Trophoblast cell (in vitro differentiated cells and primary cell): ENCODE measurements around the gene GAB4.

Experiments used
- DNase-seq, 2 donors: peaks; one replicate each; pipeline ENCODE4 v3.0.0-alpha.2; 2016
- H2AFZ ChIP-seq: 2 replicates; pipeline ENCODE4 v1.6.1; 2013; ENCODE audit warnings: low read length, moderate library complexity, mild to moderate bottlenecking; ENCODE audit not compliant: insufficient read depth, poor library complexity
- H2AK5ac ChIP-seq: 2 replicates; pipeline ENCODE4 v1.6.1; 2013; ENCODE audit warnings: mild to moderate bottlenecking, low read length
- H2BK120ac ChIP-seq: 2 replicates; pipeline ENCODE4 v1.6.1; 2013; ENCODE audit warnings: low read length, mild to moderate bottlenecking, moderate library complexity; ENCODE audit not compliant: insufficient read depth, poor library complexity
- H2BK12ac ChIP-seq: 2 replicates; pipeline ENCODE4 v1.6.1; 2013; ENCODE audit warnings: mild to moderate bottlenecking, low read length, moderate library complexity
- H2BK5ac ChIP-seq: 2 replicates; pipeline ENCODE4 v1.6.1; 2013; ENCODE audit warnings: low read length, low read depth, moderate library complexity, mild to moderate bottlenecking; ENCODE audit not compliant: poor library complexity
- H3K14ac ChIP-seq: 2 replicates; pipeline ENCODE4 v1.6.1; 2013; ENCODE audit warnings: mild to moderate bottlenecking, low read length
- H3K18ac ChIP-seq: 2 replicates; pipeline ENCODE4 v1.6.1; 2013; ENCODE audit warnings: mild to moderate bottlenecking, low read length
- H3K23ac ChIP-seq: 2 replicates; pipeline ENCODE4 v1.6.1; 2013; ENCODE audit warnings: low read length
- H3K27ac ChIP-seq: 2 replicates; pipeline ENCODE4 v1.5.1; 2013; ENCODE audit warnings: low read depth, mild to moderate bottlenecking, inconsistent platforms, low read length, moderate library complexity
- H3K27me3 ChIP-seq: 2 replicates; pipeline ENCODE4 v1.6.1; 2013; ENCODE audit warnings: inconsistent platforms, mild to moderate bottlenecking, low read length, moderate library complexity; ENCODE audit not compliant: insufficient read depth
- H3K36me3 ChIP-seq, 2 experiments: 1 replicate in 1 of 2; 2 replicates in 1 of 2; pipeline ENCODE4 v1.6.1; 2013; ENCODE audit warnings: low read length in 2 of 2, mild to moderate bottlenecking in 2 of 2, moderate library complexity in 1 of 2; ENCODE audit not compliant: insufficient read depth in 2 of 2, control insufficient read depth in 1 of 2
- H3K4ac ChIP-seq: 2 replicates; pipeline ENCODE4 v1.6.1; 2013; ENCODE audit warnings: low read depth, mild to moderate bottlenecking, low read length, moderate library complexity
- H3K4me1 ChIP-seq, 2 experiments: 1 replicate in 1 of 2; 2 replicates in 1 of 2; pipeline ENCODE4 v1.6.1; 2013; ENCODE audit warnings: low read length in 2 of 2, mild to moderate bottlenecking in 2 of 2, moderate library complexity in 1 of 2; ENCODE audit not compliant: insufficient read depth in 2 of 2, control insufficient read depth in 1 of 2
- H3K4me2 ChIP-seq: 2 replicates; pipeline ENCODE4 v1.6.1; 2013; ENCODE audit warnings: inconsistent platforms, mild to moderate bottlenecking, low read length, moderate library complexity
- H3K4me3 ChIP-seq: 2 replicates; pipeline ENCODE4 v1.5.1; 2013; ENCODE audit warnings: mild to moderate bottlenecking, low read depth, low read length, inconsistent platforms
- H3K79me1 ChIP-seq: one replicate; pipeline ENCODE4 v1.6.1; 2013; ENCODE audit warnings: low read length
- H3K79me2 ChIP-seq: 2 replicates; pipeline ENCODE4 v1.6.1; 2013; ENCODE audit warnings: low read length, mild to moderate bottlenecking; ENCODE audit not compliant: control insufficient read depth, insufficient read depth, poor library complexity
- H3K9ac ChIP-seq: 2 replicates; pipeline ENCODE4 v1.6.1; 2013; ENCODE audit warnings: mild to moderate bottlenecking, low read length
- H3K9me3 ChIP-seq: 2 replicates; pipeline ENCODE4 v1.6.1; 2013; ENCODE audit warnings: low read depth, mild to moderate bottlenecking, control low read depth, inconsistent platforms, low read length; ENCODE audit not compliant: insufficient read depth
- H4K12ac ChIP-seq: 2 replicates; pipeline ENCODE4 v1.6.1; 2013; ENCODE audit warnings: low read depth, mild to moderate bottlenecking, low read length, moderate library complexity
- H4K8ac ChIP-seq: 2 replicates; pipeline ENCODE4 v1.6.1; 2013; ENCODE audit warnings: low read depth, mild to moderate bottlenecking, low read length, moderate library complexity
- H4K91ac ChIP-seq: one replicate; pipeline ENCODE4 v1.6.1; 2013; ENCODE audit warnings: low read depth, mild to moderate bottlenecking, low read length, moderate library complexity
- WGBS: extraction: QIAGEN DNeasy Blood & Tissue Kit; methylation state at CpG from one replicate; pipeline ENCODE4 v1.1.7; 2013; ENCODE audit warnings: missing lambda C conversion rate; ENCODE audit not compliant: insufficient read length, insufficient coverage; ENCODE audit errors: extremely low coverage; 5-methylcytosine and 5-hydroxymethylcytosine counted together

GAB4 gene

DNA sequence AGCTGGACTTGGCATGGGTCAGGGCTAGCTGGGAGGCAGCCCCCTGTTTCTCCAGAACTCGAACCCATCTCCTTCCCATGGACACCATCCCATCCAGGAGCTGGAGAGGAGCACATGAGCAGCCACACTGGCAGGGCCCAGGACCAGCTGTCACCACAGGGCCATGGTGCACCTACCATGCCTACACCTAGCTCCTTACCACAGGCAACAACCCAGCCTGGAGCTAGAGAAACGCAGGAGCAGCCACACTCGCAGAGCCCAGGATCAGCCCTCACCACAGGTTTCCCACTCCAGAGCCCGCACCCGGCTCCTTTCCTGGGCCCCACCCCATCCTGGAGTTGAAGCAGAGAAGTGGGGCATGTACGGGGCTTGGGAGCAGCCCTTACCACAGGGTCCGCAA, 50.2 kb downstream of the GAB4 start:
- peaks cover 74% of the 10 kb centered on the region for H3K9me3 ChIP-seq
- no peak overlapping the region for H2AK5ac ChIP-seq

GRCh38 chr22:16956290-16956689, 51.7 kb downstream of the GAB4 start:
- Histone ChIP-seq H3K27ac (no peak overlapping the region), H3K23ac (no peak overlapping the region), H4K12ac (no peak overlapping the region), H4K8ac (no peak overlapping the region), H3K36me3 (no peaks in the 10 kb centered on the region), H2BK120ac (no peak overlapping the region), H3K18ac (no peak overlapping the region), H2AK5ac (no peak overlapping the region), H3K4ac (no peak overlapping the region), H3K27me3 (no peaks in the 10 kb centered on the region), H3K14ac (no peak overlapping the region), H3K4me3 (no peak overlapping the region), H3K4me1 (no peaks in the 10 kb centered on the region), H3K9me3 (peaks cover 60% of the 10 kb centered on the region), H3K9ac (no peak overlapping the region), H2AFZ (no peak overlapping the region), H3K79me1 (no peaks in the 10 kb centered on the region), H3K4me2 (no peak overlapping the region), H2BK5ac (no peak overlapping the region), H4K91ac (no peak overlapping the region), H2BK12ac (no peak overlapping the region), H3K79me2 (no peaks in the 10 kb centered on the region)
- WGBS = no CpG with 5 or more reads among the region's 6 CpGs
- DNase-seq = no peak

More for the DNA sequence above, 50.2 kb downstream of the GAB4 start:
- no peak overlapping the region for H3K27ac ChIP-seq
- no peak overlapping the region for H2BK12ac ChIP-seq
- no peak overlapping the region for H3K4me2 ChIP-seq
- H3K23ac ChIP-seq = no peak overlapping the region
- no peak overlapping the region for H2BK5ac ChIP-seq
- WGBS = no CpG with 5 or more reads among the region's 7 CpGs
- no peak overlapping the region for H4K12ac ChIP-seq
- no peak overlapping the region for H3K4me3 ChIP-seq
- H3K4me1 ChIP-seq = no peaks in the 10 kb centered on the region
- no peak overlapping the region for H3K18ac ChIP-seq
- no peaks in the 10 kb centered on the region for H3K79me1 ChIP-seq
- no peak overlapping the region for H2AFZ ChIP-seq
- H4K91ac ChIP-seq = no peak overlapping the region
- H3K36me3 ChIP-seq = no peaks in the 10 kb centered on the region
- H3K9ac ChIP-seq = no peak overlapping the region
- no peak overlapping the region for H3K4ac ChIP-seq
- H4K8ac ChIP-seq = no peak overlapping the region
- DNase-seq = no peak
- no peaks in the 10 kb centered on the region for H3K27me3 ChIP-seq
- H3K14ac ChIP-seq = no peak overlapping the region
- H2BK120ac ChIP-seq = no peak overlapping the region
- H3K79me2 ChIP-seq = no peaks in the 10 kb centered on the region

DNA sequence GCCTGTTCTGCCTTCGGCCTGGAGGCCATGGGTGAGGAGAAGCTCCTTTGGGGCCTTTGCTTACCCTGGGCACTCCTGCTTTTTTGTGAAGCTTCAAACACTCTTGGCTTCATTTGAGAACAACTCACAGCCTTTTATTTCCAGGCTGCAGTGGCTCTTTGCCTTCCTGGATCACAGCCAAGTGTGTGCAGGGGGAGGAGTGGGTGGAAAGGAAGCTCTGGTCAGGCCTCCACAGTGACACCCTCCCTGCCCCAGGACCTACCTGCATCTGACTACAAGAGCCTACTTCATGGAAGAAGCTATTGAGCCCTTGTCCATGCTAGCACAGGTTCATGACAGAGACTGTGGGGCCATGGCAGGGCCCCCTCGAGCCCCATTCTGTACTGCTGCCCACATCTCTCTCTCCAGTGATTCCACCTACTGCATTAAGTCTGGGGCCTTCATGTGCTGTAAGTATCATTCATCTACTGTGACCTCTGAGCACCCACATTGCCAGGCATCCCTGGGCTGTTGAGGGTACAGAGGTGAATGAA, 52.3 kb downstream of the GAB4 start:
- no peak overlapping the region for H3K4me3 ChIP-seq
- H2AFZ ChIP-seq = no peak overlapping the region
- H3K36me3 ChIP-seq = no peaks in the 10 kb centered on the region
- H3K4me1 ChIP-seq = no peaks in the 10 kb centered on the region
- no peak overlapping the region for H3K14ac ChIP-seq
- H3K79me1 ChIP-seq = no peaks in the 10 kb centered on the region
- H3K9ac ChIP-seq = no peak overlapping the region
- H2BK5ac ChIP-seq = no peak overlapping the region
- no peak overlapping the region for H3K23ac ChIP-seq
- no peak for DNase-seq
- H4K12ac ChIP-seq = no peak overlapping the region
- WGBS = no CpG with 5 or more reads among the region's 2 CpGs
- H3K4ac ChIP-seq = no peak overlapping the region
- H3K79me2 ChIP-seq = no peaks in the 10 kb centered on the region
- H2BK12ac ChIP-seq = no peak overlapping the region
- H2BK120ac ChIP-seq = no peak overlapping the region
- peaks cover 57% of the 10 kb centered on the region for H3K9me3 ChIP-seq
- H4K8ac ChIP-seq = no peak overlapping the region
- H3K27me3 ChIP-seq = no peaks in the 10 kb centered on the region
- H3K4me2 ChIP-seq = no peak overlapping the region
- no peak overlapping the region for H2AK5ac ChIP-seq
- H3K27ac ChIP-seq = no peak overlapping the region
- no peak overlapping the region for H4K91ac ChIP-seq
- no peak overlapping the region for H3K18ac ChIP-seq

DNA sequence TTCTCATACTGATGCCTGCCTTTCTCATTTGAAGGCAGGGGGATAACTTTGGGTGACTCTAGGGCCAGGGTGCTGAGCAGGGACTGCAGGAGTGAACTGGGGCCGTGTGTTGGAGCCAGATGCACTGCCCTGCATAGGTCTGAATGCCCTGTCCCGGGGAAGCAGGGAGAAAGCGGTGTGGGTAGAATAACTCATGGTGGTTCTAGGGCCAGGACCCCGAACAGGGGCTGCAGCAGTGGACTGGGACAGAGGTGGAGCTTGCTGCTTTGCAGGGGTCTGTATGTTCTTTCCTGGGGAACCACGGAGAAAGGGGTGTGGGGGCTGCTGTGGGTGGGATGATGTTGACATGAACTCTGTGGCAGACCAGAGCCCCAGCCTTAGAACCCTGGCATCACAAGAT, 52.9 kb downstream of the GAB4 start:
- no peak for DNase-seq
- Histone ChIP-seq H3K79me1 (no peaks in the 10 kb centered on the region), H2AK5ac (no peak overlapping the region), H3K27ac (no peak overlapping the region), H3K36me3 (no peaks in the 10 kb centered on the region), H3K4me2 (no peak overlapping the region), H2BK12ac (no peak overlapping the region), H3K79me2 (no peaks in the 10 kb centered on the region), H3K27me3 (no peaks in the 10 kb centered on the region), H3K18ac (no peak overlapping the region), H4K12ac (no peak overlapping the region), H3K14ac (no peak overlapping the region), H2AFZ (no peak overlapping the region), H3K23ac (no peak overlapping the region), H4K8ac (no peak overlapping the region), H2BK5ac (no peak overlapping the region), H4K91ac (no peak overlapping the region), H3K4ac (no peak overlapping the region), H3K4me1 (no peaks in the 10 kb centered on the region), H2BK120ac (no peak overlapping the region), H3K4me3 (no peak overlapping the region), H3K9me3 (peaks cover 50% of the 10 kb centered on the region), H3K9ac (no peak overlapping the region)
- no CpG with 5 or more reads among the region's 5 CpGs for WGBS
